Adipose tissue (tissue), 3 donors: ENCODE results near the gene MRGPRD. TPM values are rescaled to one million over a fixed set of nuclear protein-coding genes. Genes with fewer than 3 reads are reported as not detected.
"Not testable (repeated sequence)": the region's sequence is repeated elsewhere in the genome, so short reads cannot be mapped to it uniquely, and the experiment has no call there.

Experiments used
- H3K27ac ChIP-seq: one replicate; pipeline ENCODE4 v1.5.1; 2013; ENCODE audit warnings: low read depth, low read length
- WGBS, 3 donors: extraction: QIAGEN DNeasy Blood & Tissue Kit; methylation state at CpG; one replicate each; pipeline ENCODE4 v1.1.7; 2013; 5-methylcytosine and 5-hydroxymethylcytosine counted together
- polyA plus RNA-seq, 3 donors: library from polyadenylated mRNA; stranded (reverse); fragments of 200-250 nt; gene quantifications; one replicate each; pipeline ENCODE4 v1.2.3, GENCODE V29; 2013
- donor health status: healthy with polysubstance abuse.
- donor health status: Bipolar disorder and iron deficiency.
- donor health status: healthy.

Gene MRGPRD
- polyA plus RNA-seq, 3 donors, result 0.07 TPM; not detected in 2

- H3K27ac ChIP-seq, result peak overlapping the region; percentile 51
- 46 to 65% (median 59%) methylated on average over 17 of the region's 17 CpGs for WGBS, 3 donors
These were observed 28.1 kb upstream of the MRGPRD start for GRCh38 chr11:69008737-69009440.

GRCh38 chr11:69007975-69008381 is 27.2 kb upstream of the MRGPRD start:
- peak overlapping the region; percentile 51 for H3K27ac ChIP-seq
- 44 to 60% (median 50%) methylated on average over 8 of the region's 8 CpGs for WGBS, 3 donors

- H3K27ac ChIP-seq, result no peak overlapping the region
- 88 to 90% (median 89%) methylated on average over 12 of the region's 12 CpGs for WGBS, 3 donors
These were observed 26.0 kb upstream of the MRGPRD start for GRCh38 chr11:69006816-69007215.

GRCh38 chr11:69005631-69006368 is 25.0 kb upstream of the MRGPRD start:
- no peak overlapping the region for H3K27ac ChIP-seq
- 85 to 88% (median 87%) methylated on average over 48 of the region's 48 CpGs for WGBS, 3 donors

GRCh38 chr11:69005183-69005630 is 24.4 kb upstream of the MRGPRD start:
- no peak overlapping the region for H3K27ac ChIP-seq
- 86 to 91% (median 89%) methylated on average over 27 of the region's 27 CpGs for WGBS, 3 donors

GRCh38 chr11:69004411-69005182 is 23.8 kb upstream of the MRGPRD start:
- 73 to 84% (median 82%) methylated on average over 13 of the region's 13 CpGs for WGBS, 3 donors
- no peak overlapping the region for H3K27ac ChIP-seq

- no peak overlapping the region for H3K27ac ChIP-seq
- WGBS, 3 donors, result 80 to 91% (median 90%) methylated on average over 18 to 20 of the region's 20 CpGs
These were observed 23.1 kb upstream of the MRGPRD start for GRCh38 chr11:69003866-69004367.

GRCh38 chr11:69003301-69003865 is 22.6 kb upstream of the MRGPRD start:
- H3K27ac ChIP-seq, result peak overlapping the region; percentile 25
- 79 to 93% (median 93%) methylated on average over 9 of the region's 9 CpGs for WGBS, 3 donors

- WGBS, 3 donors, result 71 to 76% (median 73%) methylated on average over 13 of the region's 13 CpGs
- H3K27ac ChIP-seq, result no peak overlapping the region
These were observed 21.9 kb upstream of the MRGPRD start for GRCh38 chr11:69002570-69003231.

GRCh38 chr11:69002110-69002569 is 21.4 kb upstream of the MRGPRD start:
- H3K27ac ChIP-seq, result no peak overlapping the region
- 68 to 72% (median 68%) methylated on average over 6 of the region's 6 CpGs for WGBS, 3 donors

- 77 to 83% (median 83%) methylated on average over 23 of the region's 23 CpGs for WGBS, 3 donors
- H3K27ac ChIP-seq, result no peak overlapping the region
These were observed 20.7 kb upstream of the MRGPRD start for GRCh38 chr11:69001243-69002081.

- 42 to 62% (median 55%) methylated on average over 8 of the region's 8 CpGs for WGBS, 3 donors
These were observed 20.1 kb upstream of the MRGPRD start for GRCh38 chr11:69000831-69001242.

GRCh38 chr11:69000391-69000790 is 19.6 kb upstream of the MRGPRD start:
- 74 to 85% (median 82%) methylated on average over 5 of the region's 5 CpGs for WGBS, 3 donors
- H3K27ac ChIP-seq, result no peak overlapping the region

More at GRCh38 chr11:69000831-69001242, 20.1 kb upstream of the MRGPRD start:
- H3K27ac ChIP-seq, result no peak overlapping the region

GRCh38 chr11:68999748-69000355 is 19.1 kb upstream of the MRGPRD start:
- not testable (repeated sequence) for H3K27ac ChIP-seq
- 81 to 92% (median 89%) methylated on average over 12 of the region's 12 CpGs for WGBS, 3 donors

- 84% methylated on average over 8 of the region's 8 CpGs for WGBS, 3 donors
These were observed 18.4 kb upstream of the MRGPRD start for GRCh38 chr11:68999093-68999747.

GRCh38 chr11:68998390-68998911 is 17.7 kb upstream of the MRGPRD start:
- H3K27ac ChIP-seq, result no peak overlapping the region

More at GRCh38 chr11:68999093-68999747, 18.4 kb upstream of the MRGPRD start:
- H3K27ac ChIP-seq, result no peak overlapping the region

More at GRCh38 chr11:68998390-68998911, 17.7 kb upstream of the MRGPRD start:
- 28 to 36% (median 29%) methylated on average over 13 of the region's 13 CpGs for WGBS, 3 donors
